ENCODE results near the gene PRRT2.

The PRRT2 gene

DNA sequence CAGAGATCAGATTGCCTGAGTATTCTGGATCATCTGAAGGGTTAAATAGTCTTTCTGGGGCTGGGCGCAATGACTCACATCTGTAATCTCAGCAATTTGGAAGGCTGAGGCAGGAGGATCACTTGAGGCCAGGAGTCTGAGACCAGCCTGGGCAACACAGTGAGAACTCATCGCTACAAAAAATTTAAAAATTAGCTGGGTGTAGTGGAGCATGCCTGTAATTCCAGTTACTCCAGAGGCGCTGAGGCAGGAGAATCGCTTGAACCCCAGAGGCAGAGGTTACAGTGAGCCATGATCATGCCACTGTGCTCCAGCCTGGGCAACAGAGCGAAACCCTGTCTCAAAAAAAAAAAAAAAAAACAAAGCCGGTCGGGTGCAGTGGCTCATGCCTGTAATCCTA lies 23.9 kb downstream of the PRRT2 start:
- DNase-seq (ENCODE audit: low read depth) = no peak

- no peak for DNase-seq (ENCODE audit: low read depth)
These were observed 24.6 kb downstream of the PRRT2 start for GRCh38 chr16:29836623-29837022.

DNA sequence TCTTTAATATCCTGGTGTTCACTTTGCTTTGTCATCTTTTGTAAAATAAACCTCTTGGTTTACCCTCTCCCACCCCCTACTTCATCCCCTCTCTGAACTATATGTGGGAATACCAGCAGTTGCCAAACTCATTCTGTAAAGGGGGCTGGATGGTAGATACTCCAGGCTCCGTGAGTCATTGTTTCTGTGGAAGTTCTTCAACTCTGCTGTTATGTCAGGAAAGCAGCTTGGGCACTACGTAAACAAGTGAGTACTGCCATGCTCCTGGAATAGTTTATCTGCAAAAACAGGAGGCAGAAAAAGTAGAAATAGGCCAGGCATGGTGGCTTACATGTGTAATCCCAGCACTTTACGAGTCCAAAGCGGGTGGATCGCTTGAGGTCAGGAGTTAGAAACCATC lies 25.8 kb downstream of the PRRT2 start:
- DNase-seq (ENCODE audit: low read depth) = no peak

- no peak for DNase-seq (ENCODE audit: low read depth)
These were observed 27.8 kb downstream of the PRRT2 start for GRCh38 chr16:29839822-29840221.

DNA sequence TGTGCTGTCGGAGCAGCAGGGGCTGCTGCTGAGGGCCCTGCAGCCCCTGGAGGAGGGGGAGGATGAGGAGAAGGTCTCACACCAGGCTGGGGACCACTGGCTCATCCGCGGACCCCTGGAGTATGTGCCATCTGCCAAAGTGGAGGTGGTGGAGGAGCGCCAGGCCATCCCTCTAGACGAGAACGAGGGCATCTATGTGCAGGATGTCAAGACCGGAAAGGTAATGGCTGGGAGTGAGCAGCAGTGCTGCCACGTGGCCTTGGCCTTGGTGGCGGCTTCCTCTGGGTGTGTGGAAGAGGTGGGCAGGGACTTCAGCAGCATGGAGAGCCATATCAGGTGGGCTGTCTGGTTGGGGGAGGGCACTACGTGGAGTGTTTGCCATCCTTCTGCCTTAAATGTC lies 28.2 kb downstream of the PRRT2 start:
- no peak for DNase-seq (ENCODE audit: low read depth)

- no peak for DNase-seq (ENCODE audit: low read depth)
These were observed 29.6 kb downstream of the PRRT2 start for GRCh38 chr16:29841631-29842030.

DNA sequence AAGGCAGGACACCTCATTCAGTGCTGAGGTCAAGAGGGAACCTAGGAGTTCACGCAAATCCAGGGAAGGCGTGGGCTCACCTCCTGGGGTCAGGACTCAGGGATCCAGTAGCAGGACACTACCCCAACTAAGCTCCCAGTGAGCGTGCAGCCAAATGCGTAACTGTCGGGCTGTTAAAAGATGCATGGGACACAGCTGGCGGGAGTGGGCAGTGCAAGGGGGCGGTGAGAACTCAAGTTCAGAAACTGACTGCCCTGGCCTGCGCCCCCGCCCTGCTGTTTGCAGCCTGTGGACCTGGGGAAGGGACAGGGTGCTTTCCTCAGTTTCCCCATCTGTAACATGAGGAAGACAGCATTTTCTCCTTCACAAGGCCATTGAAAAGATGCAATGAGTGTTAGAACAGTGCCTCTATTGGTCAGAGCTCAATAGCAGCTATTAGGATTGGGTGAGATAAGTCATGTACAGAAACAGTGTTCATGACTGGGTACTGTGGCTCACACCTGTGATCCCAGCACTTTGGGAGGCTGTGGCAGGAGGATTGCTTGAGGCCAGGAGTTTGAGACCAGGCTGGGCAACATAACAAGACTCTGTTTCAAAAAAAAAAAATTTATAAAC lies 30.8 kb downstream of the PRRT2 start:
- no peak for DNase-seq (ENCODE audit: low read depth)

DNA sequence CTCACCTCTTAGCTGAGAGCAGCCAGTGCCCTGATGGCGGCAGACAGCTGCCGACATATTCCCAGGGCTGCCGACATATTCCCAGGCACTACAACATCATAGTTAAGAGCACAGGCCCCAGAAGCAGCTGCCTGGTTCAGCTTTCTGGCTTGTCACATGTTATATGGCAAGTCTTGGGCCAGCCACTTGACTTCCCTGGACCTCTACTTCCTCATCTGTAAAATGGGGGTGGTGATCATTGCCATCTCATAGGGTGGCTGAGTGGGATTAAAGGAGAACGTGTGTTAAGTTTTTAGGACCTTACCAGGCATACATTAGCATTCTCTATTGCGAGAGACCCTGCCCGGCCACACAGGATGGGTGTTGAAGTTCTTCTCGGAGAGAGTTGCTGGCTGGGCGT lies 31.9 kb downstream of the PRRT2 start:
- no peak for DNase-seq (ENCODE audit: low read depth)

DNA sequence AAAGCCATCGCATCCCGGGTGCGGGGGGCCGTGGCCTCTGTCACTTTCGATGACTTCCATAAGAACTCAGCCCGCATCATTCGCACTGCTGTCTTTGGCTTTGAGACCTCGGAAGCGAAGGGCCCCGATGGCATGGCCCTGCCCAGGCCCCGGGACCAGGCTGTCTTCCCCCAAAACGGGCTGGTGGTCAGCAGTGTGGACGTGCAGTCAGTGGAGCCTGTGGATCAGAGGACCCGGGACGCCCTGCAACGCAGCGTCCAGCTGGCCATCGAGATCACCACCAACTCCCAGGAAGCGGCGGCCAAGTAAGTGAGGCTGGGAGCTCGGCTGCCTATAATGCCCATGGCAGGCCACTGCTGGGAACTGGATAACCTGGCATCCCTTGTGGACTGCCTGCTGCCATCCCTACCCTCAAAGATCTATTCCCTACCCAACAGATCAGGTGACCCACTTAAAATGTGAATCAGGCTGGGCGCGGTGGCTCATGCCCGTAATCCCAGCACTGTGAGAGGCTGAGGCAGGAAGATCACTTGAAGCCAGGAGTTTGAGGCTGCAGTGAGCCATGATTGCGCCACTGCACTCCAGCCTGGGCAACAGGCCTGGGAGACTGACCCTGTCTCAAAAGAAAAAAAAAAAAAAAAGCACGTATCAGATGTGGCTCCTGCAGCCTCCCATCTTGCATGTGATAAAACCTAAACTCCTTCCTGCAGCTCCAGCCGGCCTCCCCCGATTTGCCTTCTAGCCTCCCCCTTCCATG lies 32.8 kb downstream of the PRRT2 start:
- no peak for DNase-seq (ENCODE audit: low read depth)

DNA sequence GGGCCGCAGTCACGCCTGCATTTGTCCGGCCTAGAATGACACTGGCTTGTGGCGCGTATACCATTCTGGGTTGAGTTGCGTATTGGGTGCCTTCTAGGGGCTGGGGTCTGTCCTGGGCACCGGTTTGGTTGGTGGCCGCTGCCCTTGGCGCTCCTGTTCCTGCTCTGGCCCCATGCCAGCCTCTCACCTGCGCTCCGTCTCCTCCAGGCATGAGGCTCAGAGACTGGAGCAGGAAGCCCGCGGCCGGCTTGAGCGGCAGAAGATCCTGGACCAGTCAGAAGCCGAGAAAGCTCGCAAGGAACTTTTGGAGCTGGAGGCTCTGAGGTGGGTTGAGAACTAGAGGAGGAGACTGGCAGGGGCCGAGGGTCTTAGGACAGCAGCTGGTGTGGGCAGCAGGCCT lies 33.7 kb downstream of the PRRT2 start:
- DNase-seq (ENCODE audit: low read depth) = no peak

- DNase-seq (ENCODE audit: low read depth) = peak; percentile 72
These were observed 36.7 kb downstream of the PRRT2 start for GRCh38 chr16:29848420-29849297.

- no peak for DNase-seq (ENCODE audit: low read depth)
These were observed 37.5 kb downstream of the PRRT2 start for GRCh38 chr16:29849505-29849904.

DNA sequence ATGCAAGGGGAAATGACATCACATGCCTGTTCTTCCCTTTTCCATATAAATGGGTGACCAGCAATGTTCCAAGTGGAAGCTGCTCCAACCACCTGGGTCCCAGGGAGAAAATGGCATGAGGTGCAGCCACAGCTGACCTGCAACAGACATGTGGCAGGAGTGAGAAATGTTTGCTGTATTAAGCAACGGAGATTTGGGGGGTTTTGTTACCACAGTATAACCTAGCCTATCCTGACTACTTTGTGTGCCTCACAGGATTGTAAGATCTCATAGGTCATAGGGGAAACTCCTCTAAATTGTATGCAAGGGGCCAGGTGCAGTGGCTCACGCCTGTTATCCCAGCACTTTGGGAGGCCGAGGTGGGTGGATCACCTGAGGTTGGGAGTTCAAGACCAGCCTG lies 39.0 kb downstream of the PRRT2 start:
- DNase-seq (ENCODE audit: low read depth) = no peak

DNA sequence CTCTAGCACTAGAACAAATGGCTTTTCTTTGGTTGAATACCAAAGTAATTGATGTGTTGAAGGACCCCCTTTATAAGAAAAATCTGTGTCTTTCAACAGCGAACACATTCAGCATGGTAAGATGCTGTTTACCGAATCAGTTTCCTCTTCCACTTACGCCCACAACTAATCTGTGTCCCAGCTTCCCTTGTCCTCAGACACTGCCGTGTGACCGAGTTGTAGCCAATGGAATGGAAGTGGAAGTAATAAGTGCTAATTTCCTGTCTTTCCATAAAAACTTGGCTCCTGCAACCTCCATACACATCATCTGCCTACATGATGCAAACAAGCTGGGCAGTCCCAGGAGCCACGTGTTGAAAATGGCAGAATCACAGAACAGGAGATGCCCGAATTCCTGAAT lies 40.7 kb downstream of the PRRT2 start:
- DNase-seq (ENCODE audit: low read depth) = no peak

- DNase-seq (ENCODE audit: low read depth) = no peak
These were observed 42.6 kb downstream of the PRRT2 start for GRCh38 chr16:29854520-29855100.

- peak; percentile 52 for DNase-seq (ENCODE audit: low read depth)
These were observed 45.3 kb downstream of the PRRT2 start for GRCh38 chr16:29857133-29857760.

GRCh38 chr16:29858149-29858849 lies 46.3 kb downstream of the PRRT2 start:
- no peak for DNase-seq (ENCODE audit: low read depth)

DNA sequence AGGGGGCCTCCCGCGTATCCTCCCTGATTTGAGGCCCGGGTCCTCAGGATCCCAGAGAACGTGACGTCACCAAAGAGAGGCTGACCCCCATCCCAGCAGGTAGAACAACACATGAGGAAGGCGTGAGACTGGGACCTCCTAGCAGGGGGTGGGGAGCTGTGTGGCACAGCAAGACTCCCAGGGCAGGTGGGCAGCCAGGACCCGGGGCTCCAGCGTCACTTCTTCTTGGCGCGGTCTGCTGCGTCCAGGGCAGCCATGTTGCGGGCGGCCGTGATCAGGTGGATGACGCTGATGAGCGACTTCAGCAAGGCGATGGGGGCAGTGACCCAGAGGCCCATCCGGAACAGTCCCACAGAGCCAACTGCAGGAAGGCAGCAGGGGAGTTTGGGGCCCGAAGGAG lies 47.0 kb downstream of the PRRT2 start:
- DNase-seq (ENCODE audit: low read depth) = no peak

GRCh38 chr16:29860218-29860617 lies 48.2 kb downstream of the PRRT2 start:
- no peak for DNase-seq (ENCODE audit: low read depth)

- peak; percentile 56 for DNase-seq (ENCODE audit: low read depth)
These were observed 50.4 kb downstream of the PRRT2 start for GRCh38 chr16:29862383-29862883.

Data from ELR (cell line).